GM19238 (cell line): ENCODE results near the gene GALNT9.

Experiments
- DNase-seq: peaks from one replicate; pipeline ENCODE4 v3.0.0; 2011; ENCODE audit warnings: low spot score; ENCODE audit not compliant: insufficient read length

GALNT9 gene

DNA sequence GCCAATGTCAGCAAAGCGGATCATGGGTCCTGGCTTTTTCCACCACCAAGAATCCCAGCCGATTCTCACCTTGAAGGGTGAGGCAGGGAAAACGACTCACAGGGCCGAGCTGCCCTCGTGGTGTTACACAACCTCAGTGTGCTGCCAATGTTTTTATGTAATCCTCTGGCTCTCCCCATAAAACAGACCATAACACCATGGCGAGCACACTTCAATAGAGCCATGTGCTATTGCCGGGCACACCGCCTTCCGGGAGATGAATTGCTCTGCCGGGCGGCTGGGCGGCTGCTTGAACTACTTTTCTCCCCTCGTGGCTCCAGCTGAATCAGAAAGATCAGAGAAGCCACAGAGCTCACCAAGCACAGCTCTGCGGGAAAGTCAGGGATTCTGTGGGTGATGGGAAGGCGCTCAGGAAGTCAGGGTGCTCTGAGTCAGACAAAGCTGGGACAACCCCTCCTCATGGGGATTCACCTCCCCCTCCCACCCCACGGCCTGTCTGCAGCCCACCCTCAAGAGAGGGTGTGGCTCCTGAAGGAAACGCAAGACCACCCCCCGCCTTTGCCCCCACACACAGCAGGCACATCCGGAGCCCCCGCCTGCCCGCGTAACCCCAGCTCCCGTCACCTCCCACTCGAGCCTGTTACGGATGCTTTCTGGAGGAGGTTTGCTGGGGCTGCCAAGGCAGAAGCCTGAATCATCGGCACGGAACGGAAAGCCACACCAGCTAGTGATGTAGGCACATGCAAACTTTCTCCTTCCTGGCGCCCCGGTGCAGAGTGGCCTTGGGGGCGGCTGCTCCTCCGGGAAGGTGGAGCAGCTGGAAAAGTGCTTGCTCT, 1.8 kb downstream of the GALNT9 start:
- DNase-seq, result no peak

DNA sequence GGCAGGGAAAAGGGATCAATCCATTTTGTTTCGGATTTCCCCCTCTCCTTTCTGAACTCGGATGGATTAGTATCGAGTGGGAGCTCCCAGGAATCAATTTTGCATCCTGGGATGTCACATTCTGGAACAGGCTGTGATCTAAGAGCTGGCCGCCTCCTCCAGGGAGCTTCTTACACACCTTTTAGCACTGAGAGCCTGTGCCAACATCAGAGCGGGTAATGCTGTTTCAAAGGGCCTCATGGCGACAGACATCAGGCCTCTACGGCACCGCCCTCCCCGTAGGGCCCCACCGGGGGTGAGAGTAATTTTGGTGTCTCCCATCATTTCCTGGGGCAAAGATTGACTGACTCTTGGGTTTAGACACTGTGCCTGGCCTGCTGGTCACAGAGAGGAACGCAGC, 2.7 kb downstream of the GALNT9 start:
- DNase-seq, result no peak

DNA sequence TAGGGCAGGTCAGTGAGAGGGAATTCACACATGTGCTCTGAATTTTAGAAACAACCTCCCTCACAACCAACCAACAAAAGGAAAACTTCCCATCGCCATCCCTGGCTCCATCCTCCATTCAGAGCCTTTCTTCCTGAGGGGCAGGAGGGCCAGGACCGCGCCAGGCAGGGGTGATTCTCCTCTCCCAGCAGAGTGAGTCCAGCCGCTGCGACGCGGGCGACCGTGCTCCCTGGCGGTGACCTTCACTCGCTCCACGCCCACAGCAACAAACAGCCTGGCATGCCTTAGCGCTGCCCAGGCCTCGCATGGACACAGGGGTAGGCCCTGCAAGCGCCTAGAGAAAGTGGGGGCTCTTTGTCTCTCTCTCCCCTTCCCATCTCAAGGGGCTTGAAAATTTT, 3.7 kb downstream of the GALNT9 start:
- no peak for DNase-seq

DNA sequence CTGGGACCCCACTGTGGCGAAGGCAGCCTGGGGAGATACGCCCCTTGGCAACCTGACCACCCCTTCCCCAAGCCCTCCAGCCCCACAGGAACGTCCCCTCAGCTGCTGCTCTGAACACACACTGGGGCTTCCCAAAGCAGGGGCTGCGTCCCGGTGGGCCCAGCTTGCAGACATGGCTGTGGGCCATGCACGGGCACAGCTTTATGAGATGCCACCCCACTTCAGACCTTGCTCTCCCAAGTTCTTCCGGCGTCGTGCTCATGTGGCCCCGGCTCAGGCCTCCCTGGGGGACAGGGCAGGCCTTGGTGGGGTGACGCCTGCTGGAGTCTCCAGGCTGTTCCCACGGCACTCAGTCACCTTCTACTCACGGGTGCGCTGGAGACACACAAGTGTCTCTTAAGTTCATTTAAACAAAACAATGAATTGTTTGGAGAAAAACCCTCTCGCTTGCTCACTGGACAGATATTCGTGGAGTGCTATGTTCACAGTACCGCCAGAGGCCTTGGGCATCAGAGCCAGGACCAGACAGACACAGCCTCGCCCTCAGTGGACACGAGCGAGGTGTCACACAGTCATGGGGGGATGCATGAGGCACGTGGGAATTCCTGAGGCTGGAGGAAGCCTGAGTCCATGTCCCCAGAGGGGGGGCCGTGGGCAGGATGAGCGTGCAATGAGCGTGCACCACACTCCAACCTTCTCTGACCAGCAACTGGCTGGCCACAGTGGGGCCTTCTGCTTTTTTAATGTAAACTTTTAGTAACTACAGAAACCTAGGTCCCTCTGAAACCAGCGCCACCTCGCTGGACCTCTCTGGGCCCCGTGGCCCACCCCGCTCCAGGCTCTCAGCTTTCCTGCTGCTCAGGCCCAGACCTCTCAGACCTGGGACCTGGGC, 4.3 kb downstream of the GALNT9 start:
- DNase-seq, result no peak

DNA sequence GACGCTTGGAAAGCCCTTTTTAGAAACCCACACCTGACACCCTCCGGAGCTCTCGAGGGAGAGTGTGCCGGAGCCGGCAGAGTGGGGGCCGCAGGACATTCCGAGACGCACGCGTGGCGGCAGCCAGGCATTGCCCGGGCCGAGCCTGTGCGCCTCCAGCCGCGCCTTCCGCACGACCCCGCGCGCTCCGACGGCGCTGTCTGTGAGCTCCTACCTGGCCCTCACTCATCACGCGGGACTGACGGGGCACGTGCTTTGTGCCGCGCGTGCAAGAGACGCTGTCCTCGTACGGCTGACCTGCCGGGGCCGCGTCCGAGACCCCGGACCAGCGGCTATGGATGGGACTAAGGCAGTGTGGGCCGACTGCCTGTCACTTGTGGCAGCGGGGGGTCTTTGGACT, 5.2 kb downstream of the GALNT9 start:
- no peak for DNase-seq

DNA sequence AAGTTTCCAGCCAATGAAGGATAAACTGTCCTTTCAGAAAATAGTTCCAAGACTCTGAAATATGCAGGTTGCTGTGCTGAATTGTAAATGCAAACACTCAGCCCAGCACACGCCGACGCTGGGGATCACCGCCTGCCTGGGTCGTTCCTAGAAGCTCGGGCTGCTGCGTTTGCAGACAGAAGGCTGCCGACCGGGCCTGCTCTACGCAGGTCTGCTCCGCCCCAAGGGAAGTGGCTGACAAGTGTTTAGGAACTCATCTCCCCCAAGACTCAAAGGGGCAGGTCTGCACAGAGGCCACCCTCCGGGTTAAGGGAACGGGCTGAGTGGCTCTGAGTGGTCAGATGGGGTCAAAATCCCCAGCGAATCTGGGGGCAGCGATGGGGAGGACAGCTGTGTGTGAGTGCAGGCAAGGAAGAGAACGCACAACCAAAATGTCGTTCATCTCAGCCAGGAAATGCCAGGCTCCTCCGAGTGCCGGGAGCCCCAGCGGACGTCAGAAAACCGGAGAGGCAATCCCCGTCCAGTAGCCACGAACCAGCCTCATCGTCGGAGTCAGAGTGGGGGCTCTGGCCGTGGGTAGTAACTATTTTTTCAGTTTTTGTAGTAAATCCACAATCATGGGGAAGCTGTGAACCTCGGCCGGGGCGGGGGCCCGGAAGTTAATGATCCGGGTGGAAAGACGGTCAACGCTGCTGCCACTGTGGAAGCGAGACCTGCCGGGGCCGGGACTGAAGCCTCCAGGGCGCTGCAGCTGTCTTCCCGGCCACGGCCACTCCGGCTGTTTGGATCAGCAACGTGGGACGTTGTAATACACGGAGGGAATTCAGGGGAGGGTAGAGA, 6.0 kb downstream of the GALNT9 start:
- DNase-seq, result no peak

DNA sequence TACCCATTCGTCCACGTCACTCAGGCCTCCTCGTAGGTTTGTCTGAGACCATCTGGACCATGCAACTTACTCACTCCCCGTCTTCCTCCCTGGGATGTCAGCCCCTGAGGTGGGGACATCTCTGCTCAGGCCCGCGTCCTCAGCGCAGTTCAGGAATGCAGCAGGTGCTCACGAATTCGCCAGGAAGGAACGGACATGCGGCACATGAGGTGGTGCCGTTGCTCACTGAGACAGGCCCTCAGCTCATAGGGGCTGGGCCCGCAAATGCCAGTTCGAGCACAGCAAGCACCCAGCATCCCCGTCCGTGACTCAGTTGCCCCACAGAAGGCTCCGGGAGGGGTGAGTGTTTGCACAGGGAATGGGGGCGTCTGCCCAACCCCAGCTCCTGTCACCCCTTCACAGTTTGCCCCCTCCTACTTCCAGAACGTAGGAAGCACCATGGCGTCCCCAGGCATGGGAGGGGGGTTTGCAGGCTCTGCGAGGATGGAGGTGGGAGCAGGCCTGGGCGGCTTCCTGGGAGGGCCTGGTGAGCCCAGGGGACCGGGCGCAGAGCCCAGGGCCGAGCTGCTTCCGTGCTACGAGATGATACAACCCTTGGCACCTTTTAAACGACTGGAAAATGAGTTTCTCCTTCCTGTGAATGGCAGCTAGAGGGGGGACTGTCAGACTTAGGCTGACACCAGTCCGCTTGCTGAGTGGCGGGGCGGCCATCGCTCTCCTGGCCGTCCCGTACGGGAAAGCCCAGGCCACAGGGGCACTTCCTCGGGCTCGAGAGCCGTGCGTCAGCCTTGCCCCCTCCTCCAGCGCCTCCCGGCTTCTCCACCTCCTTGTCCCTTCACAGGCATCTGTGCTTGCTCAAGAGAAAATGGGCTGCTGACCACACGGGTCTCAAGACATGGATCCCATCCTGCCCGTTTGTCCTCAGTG, 6.9 kb downstream of the GALNT9 start:
- no peak for DNase-seq

DNA sequence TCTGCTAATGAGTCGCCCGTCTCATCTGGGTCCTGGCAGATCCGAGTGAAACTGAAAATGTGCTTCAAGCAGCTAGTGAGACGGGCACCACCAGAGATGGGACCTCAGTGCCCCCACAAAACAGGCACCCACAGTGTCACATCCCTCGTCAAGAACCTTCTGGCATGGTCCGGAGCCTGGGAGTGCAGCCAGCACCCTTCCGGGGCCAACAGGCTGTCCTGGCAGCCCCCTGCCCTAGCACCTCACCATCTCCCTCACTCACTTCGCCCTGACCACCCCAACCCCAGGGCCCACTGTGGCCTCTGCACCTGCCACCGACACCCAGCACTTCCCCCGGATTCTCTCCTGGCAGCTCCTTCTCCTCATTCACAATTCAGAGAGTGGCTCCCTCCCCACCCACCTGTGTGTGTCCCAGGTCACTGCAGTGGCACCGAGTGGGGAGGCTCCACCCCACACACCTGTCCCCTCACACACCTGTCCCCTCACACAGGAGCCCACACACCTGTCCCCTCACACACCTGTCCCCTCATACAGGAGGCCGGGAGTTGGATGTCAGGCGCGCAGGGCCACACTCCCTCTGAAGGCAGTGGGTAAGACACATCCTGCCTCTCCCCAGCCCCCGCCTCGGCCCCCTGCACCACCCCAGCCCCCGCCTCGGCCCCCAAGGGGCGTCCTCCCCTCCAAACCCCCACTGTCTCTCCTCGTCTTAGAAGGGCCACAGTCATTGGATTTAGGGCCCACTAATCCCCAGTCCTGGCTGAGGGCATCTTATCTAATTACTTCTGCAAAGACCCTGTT, 7.9 kb downstream of the GALNT9 start:
- DNase-seq, result no peak

DNA sequence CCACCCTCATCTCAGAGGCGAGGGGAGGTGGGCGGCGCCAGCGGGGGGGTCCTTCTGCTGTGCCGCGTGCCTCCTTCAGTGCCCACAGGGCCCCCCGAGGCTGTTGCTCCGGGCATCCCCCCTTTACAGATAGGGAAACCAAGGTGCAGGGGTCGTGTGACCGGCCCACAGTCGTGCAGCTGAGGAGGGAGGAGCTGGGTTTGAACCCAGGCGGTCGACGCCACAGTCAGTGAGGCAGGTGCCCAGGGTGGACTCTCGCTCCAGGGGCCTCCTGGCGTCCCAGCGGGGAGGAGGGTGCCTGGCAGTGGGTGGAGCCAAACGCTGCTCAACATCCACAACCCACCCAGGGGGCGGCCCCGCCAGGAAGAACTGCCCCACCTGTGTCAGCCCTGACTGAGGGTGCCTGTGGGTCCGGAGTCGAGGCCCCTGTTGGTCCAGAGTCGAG, 8.6 kb downstream of the GALNT9 start:
- DNase-seq, result no peak

DNA sequence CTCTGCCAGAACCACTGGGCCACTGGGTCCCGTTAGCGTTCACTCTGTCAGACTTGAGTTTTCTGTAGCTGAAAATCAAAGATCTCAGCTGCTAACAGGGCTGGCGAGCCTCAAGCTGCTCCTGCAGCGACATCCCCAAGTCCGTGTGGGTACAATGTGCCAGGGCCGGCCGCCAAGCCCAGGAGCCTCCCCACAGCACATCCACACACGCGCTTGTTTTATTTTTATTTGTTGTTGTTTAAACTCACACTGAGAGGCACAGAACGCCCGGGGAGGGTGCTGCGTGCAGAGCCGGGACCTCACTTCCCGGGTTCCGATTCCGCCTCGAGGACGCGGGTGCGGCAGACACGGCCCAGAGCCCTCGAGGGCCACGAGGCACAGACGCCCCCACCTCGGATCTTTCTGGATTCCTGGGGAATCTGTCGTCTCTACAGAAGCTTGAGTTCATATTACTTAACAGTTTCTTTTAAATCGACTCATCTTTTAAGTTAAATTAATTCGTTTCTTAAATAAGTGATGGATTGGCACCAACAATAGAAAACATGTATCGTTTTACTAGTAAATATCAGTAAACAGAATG, 9.3 kb downstream of the GALNT9 start:
- DNase-seq, result no peak

DNA sequence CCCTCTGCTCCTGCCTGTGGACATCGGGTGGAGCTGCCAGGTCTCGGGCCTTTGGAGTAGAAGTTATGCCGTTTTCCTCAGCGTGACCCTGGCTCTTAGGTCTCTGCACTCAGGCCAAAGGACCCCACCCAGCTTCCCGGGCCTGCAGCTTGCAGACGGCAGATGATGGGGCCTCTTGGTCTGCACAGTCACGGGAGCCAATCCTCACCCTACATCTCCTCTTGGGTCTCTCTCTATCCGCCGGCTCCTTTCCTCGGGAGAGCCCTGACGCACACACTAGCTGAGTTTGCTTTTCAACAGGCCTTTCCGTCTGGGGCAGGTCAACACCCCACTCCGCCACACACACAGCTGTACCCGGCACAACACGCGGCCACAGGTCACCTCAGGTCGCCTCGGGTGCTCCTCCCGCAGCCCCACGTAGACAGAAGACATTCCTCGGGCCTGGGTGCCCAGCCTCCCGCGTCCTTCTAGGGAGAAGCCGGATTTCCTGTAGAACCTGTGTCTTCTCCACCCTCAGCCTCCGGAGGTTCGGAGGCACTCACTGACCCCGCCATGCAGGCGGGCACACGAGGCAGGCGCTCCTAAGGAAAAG, 9.9 kb downstream of the GALNT9 start:
- no peak for DNase-seq

DNA sequence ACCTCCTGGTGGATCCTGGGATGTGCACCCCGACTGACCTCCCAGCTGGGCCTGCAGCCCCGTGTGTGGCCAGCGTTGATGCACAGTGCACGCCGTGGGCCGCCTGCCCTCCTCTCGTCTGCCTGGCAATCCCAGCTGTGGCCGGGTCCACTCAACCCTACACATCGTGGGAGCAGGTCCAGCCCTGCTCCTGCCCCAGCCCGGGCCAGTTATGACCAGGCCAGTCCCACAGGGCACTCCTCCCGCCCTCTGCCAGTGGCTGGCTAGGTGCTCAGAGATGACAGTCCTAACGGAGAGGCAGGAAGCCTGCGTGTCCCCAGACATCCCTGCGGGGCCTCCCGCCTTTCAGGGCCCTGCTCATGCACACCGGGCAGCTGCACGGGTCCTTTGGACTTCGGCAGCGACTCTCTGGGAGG, 10.8 kb downstream of the GALNT9 start:
- DNase-seq, result no peak

DNA sequence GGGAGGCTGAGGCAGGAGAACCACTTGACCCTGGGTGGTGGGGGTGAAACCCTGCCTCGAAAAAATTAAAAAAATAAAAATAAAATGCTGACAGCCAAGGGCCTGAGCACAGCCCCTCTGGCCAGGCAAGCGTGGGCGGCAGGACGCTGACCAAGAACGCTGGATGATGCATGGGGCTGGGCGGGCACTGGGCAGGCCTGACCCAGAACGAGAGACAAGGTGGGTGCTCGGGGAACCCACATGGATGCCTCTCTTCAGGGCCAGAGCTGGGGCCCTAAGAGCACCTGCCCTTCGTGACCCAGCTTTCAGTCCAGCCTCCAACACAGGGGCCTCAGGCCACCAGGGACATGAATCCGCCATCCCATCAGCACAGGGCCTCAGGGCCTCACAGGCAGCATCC, 11.3 kb downstream of the GALNT9 start:
- DNase-seq, result no peak

DNA sequence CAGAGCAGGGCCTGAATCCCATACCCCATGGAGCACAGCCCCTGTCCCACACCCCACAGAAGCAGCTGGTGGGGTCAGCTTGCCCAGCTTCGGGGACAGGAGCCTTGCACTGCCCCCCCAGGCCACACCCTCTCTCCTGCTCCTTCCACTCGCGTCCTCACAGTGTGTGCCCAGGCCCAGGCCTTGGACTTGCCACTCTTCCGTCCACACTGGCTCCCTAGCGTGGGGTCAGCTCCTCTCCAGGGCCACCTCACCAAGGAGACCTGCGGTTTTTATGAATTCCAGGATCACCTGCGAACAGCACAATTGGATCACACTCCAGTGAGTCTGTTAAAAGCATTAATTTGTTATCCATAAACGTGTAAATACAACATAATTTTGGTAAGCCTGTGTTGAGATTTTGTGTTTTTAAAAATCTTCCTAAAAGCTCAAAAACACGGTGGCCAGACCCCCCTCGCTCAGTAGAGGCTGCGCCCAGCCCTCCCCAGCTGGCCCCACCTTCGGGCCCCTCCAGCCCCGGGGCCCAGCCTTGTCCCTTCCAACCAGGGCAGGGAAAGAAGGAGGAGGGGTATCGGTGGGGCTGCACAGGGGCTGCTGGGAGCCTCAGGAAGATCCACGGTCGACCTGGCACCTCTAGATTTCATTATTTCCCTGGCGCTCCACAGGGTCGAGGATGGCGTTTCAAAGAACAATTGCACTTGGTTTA, 12.0 kb downstream of the GALNT9 start:
- DNase-seq, result no peak

DNA sequence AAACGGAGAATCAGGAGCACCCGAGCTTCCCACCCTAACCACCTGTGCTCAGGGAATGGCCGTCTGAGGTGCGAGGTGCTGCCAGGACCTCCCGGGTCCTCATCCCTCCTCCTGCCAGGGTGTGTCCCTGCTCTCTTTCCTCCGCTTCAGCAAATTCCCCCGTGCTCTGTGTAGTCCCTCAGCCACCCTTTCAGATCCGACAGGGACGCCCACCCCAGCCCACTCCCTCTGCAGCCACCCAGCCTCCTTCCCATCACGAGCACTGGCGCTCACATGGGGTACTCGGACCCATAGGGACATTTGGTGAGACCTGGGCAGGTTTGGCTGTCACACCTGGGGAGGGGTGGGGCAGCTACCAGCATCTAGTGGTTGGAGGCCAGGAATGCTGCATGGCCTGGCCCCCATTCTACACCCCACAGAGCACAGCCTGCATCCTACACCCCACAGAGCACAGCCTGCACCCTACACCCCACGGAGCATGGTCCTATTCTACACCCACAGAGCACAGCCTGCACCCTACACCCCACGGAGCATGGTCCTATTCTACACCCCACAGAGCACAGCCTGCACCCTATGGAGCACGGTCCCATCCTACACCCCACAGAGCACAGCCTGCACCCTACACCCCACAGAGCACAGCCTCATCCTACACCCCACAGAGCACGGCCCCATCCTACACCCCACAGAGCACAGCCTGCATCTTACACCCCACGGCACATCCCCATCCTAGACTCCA, 12.7 kb downstream of the GALNT9 start:
- DNase-seq, result no peak

DNA sequence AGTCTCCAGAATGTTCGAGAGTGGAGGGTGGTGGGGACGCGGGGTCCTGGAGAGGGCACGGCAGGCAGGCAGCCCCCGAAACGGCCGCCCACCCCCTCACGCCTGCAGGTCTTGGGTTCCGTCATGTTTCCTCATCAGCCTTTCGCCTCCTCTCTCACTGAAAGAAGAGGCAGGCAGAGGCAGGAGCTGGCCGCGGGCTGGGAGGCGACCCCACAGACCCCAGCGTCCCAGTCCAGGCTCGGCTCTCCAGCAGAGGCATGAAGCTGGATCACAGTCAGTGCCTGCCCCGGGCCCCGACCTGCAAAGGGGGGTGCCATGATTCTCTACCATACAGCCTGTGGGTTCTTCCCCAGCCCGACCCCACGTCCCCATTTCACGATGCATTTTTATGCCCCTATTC, 13.4 kb downstream of the GALNT9 start:
- no peak for DNase-seq

DNA sequence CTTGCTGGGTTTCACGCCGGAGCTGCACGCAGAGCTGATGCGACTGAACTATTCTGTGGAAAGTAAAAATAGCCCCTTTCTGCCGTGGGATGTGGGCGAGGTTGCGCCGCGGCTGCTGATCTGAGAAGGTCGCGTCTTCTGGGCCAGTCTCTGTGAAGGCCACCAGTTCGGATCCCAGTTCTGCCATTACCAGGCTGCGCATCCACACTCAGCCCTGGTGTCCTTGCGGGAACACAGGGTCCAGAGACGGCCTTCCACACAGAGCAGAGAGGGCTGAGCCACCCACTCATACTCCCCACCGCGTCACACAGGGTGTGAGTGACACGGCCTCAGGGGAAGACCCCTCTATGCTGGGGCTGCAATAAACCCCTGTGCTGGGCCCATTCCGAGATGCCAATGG, 13.9 kb downstream of the GALNT9 start:
- no peak for DNase-seq
